ENCODE measurements around the gene PRAMEF15.
"Not testable (repeated sequence)": the region's sequence is repeated elsewhere in the genome, so short reads cannot be mapped to it uniquely, and the experiment has no call there.

PRAMEF15 gene

DNA sequence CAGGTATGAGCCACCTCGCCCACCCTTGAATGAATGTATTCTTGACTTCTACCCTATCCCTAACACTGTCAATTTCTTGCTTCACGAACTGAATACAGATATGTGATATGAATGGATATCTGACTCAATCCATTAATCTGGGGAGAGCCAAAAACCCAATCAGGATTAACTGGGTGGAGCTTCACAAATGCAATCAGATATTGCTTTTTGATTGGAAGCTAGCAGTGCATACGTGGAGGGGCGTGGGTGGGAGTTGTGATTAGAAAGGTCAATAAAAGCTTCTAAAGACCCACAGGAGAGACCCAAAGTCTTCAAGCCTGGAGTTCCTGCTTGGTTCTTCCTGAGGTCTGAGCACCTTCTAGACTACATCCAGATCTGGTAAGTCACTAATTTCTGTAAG, at the start of gene PRAMEF15:
PRAMEF15 (plus strand) TSS at position 301 of the 400 bp plus-strand sequence. CDS start 2,827 bp downstream, outside the sequence.
- not testable (repeated sequence) for H3K36me3 ChIP-seq (ENCODE audit: control insufficient read depth, insufficient read depth, low read length)

GRCh38 chr1:13277016-13277415, 38.4 kb upstream of the PRAMEF15 start:
- not testable (repeated sequence) for H3K27me3 ChIP-seq (ENCODE audit: control insufficient read depth, insufficient read depth, low read length); H3K36me3 ChIP-seq (ENCODE audit: control insufficient read depth, insufficient read depth, low read length); H3K4me3 ChIP-seq (ENCODE audit: low read length); H3K4me1 ChIP-seq (ENCODE audit: control insufficient read depth, insufficient read depth, low read length); H3K27ac ChIP-seq (ENCODE audit: low read depth, low read length); H3K9ac ChIP-seq (ENCODE audit: low read length)

More for the DNA sequence above, at the start of gene PRAMEF15:
- not testable (repeated sequence) for H3K27ac ChIP-seq (ENCODE audit: low read depth, low read length); H3K9ac ChIP-seq (ENCODE audit: low read length); H3K27me3 ChIP-seq (ENCODE audit: control insufficient read depth, insufficient read depth, low read length); H3K4me3 ChIP-seq (ENCODE audit: low read length); H3K4me1 ChIP-seq (ENCODE audit: control insufficient read depth, insufficient read depth, low read length)

GRCh38 chr1:13279617-13280016, 35.8 kb upstream of the PRAMEF15 start:
- H3K36me3 ChIP-seq (ENCODE audit: control insufficient read depth, insufficient read depth, low read length); H3K27me3 ChIP-seq (ENCODE audit: control insufficient read depth, insufficient read depth, low read length); H3K4me1 ChIP-seq (ENCODE audit: control insufficient read depth, insufficient read depth, low read length); H3K4me3 ChIP-seq (ENCODE audit: low read length); H3K9ac ChIP-seq (ENCODE audit: low read length); H3K27ac ChIP-seq (ENCODE audit: low read depth, low read length): not testable (repeated sequence)

- not testable (repeated sequence) for H3K9ac ChIP-seq (ENCODE audit: low read length); H3K36me3 ChIP-seq (ENCODE audit: control insufficient read depth, insufficient read depth, low read length); H3K4me1 ChIP-seq (ENCODE audit: control insufficient read depth, insufficient read depth, low read length); H3K27ac ChIP-seq (ENCODE audit: low read depth, low read length); H3K27me3 ChIP-seq (ENCODE audit: control insufficient read depth, insufficient read depth, low read length); H3K4me3 ChIP-seq (ENCODE audit: low read length)
Observed at GRCh38 chr1:13285037-13285436, 30.3 kb upstream of the PRAMEF15 start, which contains the start of gene PRAMEF8. PRAMEF8 (minus strand) TSS chr1:13285137; CDS start chr1:13284091, 1,046 bp downstream.

DNA sequence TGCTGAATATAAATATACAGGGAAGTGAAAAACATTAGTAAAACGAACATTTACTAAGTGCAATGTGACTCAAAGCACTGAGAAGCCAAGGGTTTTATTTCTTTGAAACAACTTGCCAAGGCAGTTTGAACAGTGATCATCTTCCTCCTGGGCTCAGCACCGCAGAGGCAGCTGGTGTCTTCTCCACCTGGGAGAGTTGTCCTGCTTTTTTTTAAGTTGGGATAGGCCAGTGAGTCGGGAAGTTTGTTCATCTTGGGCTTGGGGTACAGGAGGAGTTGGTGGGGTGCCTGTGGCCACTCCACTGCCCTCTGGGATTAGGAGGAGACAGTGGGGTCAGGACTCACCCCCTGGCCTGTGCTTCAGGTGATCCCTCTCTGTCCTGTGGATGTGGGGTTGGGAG, 26.4 kb upstream of the PRAMEF15 start:
- not testable (repeated sequence) for H3K27me3 ChIP-seq (ENCODE audit: control insufficient read depth, insufficient read depth, low read length); H3K27ac ChIP-seq (ENCODE audit: low read depth, low read length); H3K4me1 ChIP-seq (ENCODE audit: control insufficient read depth, insufficient read depth, low read length); H3K9ac ChIP-seq (ENCODE audit: low read length); H3K4me3 ChIP-seq (ENCODE audit: low read length); H3K36me3 ChIP-seq (ENCODE audit: control insufficient read depth, insufficient read depth, low read length)

GRCh38 chr1:13297216-13297931, 18.0 kb upstream of the PRAMEF15 start:
- not testable (repeated sequence) for H3K27me3 ChIP-seq (ENCODE audit: control insufficient read depth, insufficient read depth, low read length); H3K27ac ChIP-seq (ENCODE audit: low read depth, low read length); H3K4me3 ChIP-seq (ENCODE audit: low read length); H3K4me1 ChIP-seq (ENCODE audit: control insufficient read depth, insufficient read depth, low read length); H3K9ac ChIP-seq (ENCODE audit: low read length); H3K36me3 ChIP-seq (ENCODE audit: control insufficient read depth, insufficient read depth, low read length)

DNA sequence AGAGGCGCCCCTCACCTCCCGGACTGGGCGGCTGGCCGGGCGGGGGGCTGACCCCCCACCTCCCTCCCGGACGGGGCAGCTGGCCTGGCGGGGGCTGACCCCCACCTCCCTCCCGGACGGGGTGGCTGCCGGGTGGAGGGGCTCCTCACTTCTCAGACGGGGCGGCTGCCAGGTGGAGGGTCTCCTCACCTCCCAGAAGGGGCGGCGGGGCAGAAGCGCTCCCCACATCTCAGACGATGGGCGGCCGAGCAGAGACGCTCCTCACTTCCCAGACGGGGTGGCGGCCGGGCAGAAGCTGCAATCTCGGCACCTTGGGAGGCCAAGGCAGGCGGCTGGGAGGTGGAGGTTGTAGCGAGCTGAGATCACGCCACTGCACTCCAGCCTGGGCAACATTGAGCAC, 16.7 kb upstream of the PRAMEF15 start:
- not testable (repeated sequence) for H3K27ac ChIP-seq (ENCODE audit: low read depth, low read length); H3K4me3 ChIP-seq (ENCODE audit: low read length); H3K27me3 ChIP-seq (ENCODE audit: control insufficient read depth, insufficient read depth, low read length); H3K4me1 ChIP-seq (ENCODE audit: control insufficient read depth, insufficient read depth, low read length); H3K36me3 ChIP-seq (ENCODE audit: control insufficient read depth, insufficient read depth, low read length); H3K9ac ChIP-seq (ENCODE audit: low read length)

- H3K36me3 ChIP-seq (ENCODE audit: control insufficient read depth, insufficient read depth, low read length); H3K4me3 ChIP-seq (ENCODE audit: low read length); H3K27me3 ChIP-seq (ENCODE audit: control insufficient read depth, insufficient read depth, low read length); H3K4me1 ChIP-seq (ENCODE audit: control insufficient read depth, insufficient read depth, low read length); H3K27ac ChIP-seq (ENCODE audit: low read depth, low read length); H3K9ac ChIP-seq (ENCODE audit: low read length): not testable (repeated sequence)
Observed at GRCh38 chr1:13302197-13302596, 13.2 kb upstream of the PRAMEF15 start.

- H3K36me3 ChIP-seq (ENCODE audit: control insufficient read depth, insufficient read depth, low read length); H3K27me3 ChIP-seq (ENCODE audit: control insufficient read depth, insufficient read depth, low read length); H3K27ac ChIP-seq (ENCODE audit: low read depth, low read length); H3K4me3 ChIP-seq (ENCODE audit: low read length); H3K4me1 ChIP-seq (ENCODE audit: control insufficient read depth, insufficient read depth, low read length); H3K9ac ChIP-seq (ENCODE audit: low read length): not testable (repeated sequence)
Observed at GRCh38 chr1:13303239-13303638, 12.1 kb upstream of the PRAMEF15 start, which contains the start of gene PRAMEF33. PRAMEF33 (plus strand) TSS chr1:13303539; CDS start chr1:13305955, 2,416 bp downstream.

DNA sequence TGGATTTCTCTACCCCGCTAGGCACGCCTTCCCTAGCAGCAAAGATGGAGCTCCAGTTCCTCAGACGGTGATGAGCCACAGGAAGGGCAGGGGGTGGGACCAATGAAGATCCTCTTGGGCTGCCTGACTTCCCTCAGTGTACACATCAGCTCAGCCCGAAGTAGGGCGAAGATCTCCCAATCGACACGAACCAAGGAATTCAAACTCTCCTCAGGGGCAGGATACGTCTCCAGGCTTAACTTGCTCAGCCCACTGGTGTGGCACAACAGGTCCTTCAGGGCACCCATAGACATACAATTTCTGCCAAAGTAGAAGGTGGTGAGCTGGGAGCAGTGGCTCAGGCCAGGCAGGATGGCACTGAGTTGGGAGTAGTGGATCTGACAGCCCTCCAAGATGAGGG, 27.1 kb downstream of the PRAMEF15 start:
- not testable (repeated sequence) for H3K27me3 ChIP-seq (ENCODE audit: control insufficient read depth, insufficient read depth, low read length); H3K36me3 ChIP-seq (ENCODE audit: control insufficient read depth, insufficient read depth, low read length); H3K4me1 ChIP-seq (ENCODE audit: control insufficient read depth, insufficient read depth, low read length); H3K4me3 ChIP-seq (ENCODE audit: low read length); H3K27ac ChIP-seq (ENCODE audit: low read depth, low read length); H3K9ac ChIP-seq (ENCODE audit: low read length)

- H3K27me3 ChIP-seq (ENCODE audit: control insufficient read depth, insufficient read depth, low read length); H3K4me1 ChIP-seq (ENCODE audit: control insufficient read depth, insufficient read depth, low read length); H3K4me3 ChIP-seq (ENCODE audit: low read length); H3K27ac ChIP-seq (ENCODE audit: low read depth, low read length); H3K9ac ChIP-seq (ENCODE audit: low read length); H3K36me3 ChIP-seq (ENCODE audit: control insufficient read depth, insufficient read depth, low read length): not testable (repeated sequence)
Observed at GRCh38 chr1:13347034-13347433, 31.7 kb downstream of the PRAMEF15 start, which contains the start of gene PRAMEF14. PRAMEF14 (minus strand) TSS chr1:13347134; CDS start chr1:13345314, 1,820 bp downstream.

GRCh38 chr1:13353476-13353875, 38.1 kb downstream of the PRAMEF15 start:
- not testable (repeated sequence) for H3K36me3 ChIP-seq (ENCODE audit: control insufficient read depth, insufficient read depth, low read length); H3K9ac ChIP-seq (ENCODE audit: low read length); H3K27me3 ChIP-seq (ENCODE audit: control insufficient read depth, insufficient read depth, low read length); H3K4me1 ChIP-seq (ENCODE audit: control insufficient read depth, insufficient read depth, low read length); H3K27ac ChIP-seq (ENCODE audit: low read depth, low read length); H3K4me3 ChIP-seq (ENCODE audit: low read length)

DNA sequence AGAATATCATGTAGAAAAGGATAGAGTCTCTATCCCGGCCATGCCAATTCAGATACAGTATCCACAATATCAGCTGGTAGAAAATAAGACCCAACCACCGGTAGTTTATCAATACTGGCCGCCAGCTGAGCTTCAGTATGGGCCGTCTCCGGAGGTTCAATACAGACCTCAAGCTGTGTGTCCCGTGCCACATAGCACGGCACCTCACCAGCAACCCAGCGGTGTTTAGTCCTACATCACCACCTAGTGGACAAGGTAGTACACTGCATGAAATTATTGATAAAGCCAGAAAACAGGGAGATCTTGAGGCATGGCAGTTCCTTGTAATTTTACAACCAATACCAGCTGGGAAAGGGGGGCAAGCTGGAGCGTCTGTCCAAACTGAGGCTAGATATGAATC, 39.1 kb downstream of the PRAMEF15 start:
- H3K4me1 ChIP-seq (ENCODE audit: control insufficient read depth, insufficient read depth, low read length); H3K4me3 ChIP-seq (ENCODE audit: low read length); H3K27ac ChIP-seq (ENCODE audit: low read depth, low read length); H3K36me3 ChIP-seq (ENCODE audit: control insufficient read depth, insufficient read depth, low read length); H3K9ac ChIP-seq (ENCODE audit: low read length); H3K27me3 ChIP-seq (ENCODE audit: control insufficient read depth, insufficient read depth, low read length): not testable (repeated sequence)
